ENCODE measurements around the gene DOCK9. TPM values are rescaled to one million over a fixed set of nuclear protein-coding genes. Genes with fewer than 3 reads are reported as not detected.

The DOCK9 gene
- total RNA-seq, 6 donors from 2014 or later, result 155 to 284 (median 170) TPM

- Histone ChIP-seq H3K9me3 (no peaks in the 10 kb centered on the region), H3K27ac (peak overlapping the region; percentile 14 to 89 (median 44)), H3K4me3 (no peak overlapping the region), H3K4me1 (peaks cover 34 to 62% (median 42%) of the 10 kb centered on the region in 4 donors), H3K27me3 (no peaks in the 10 kb centered on the region), H3K36me3 (no peaks in the 10 kb centered on the region)
- WGBS, 2 donors, result 89 to 95% methylated on average over 6 to 7 of the region's 7 CpGs
- no peak for DNase-seq
- ATAC-seq (ENCODE audit: low FRiP score in 2 of 2), result no peak
- TF ChIP-seq, protein P1, sequence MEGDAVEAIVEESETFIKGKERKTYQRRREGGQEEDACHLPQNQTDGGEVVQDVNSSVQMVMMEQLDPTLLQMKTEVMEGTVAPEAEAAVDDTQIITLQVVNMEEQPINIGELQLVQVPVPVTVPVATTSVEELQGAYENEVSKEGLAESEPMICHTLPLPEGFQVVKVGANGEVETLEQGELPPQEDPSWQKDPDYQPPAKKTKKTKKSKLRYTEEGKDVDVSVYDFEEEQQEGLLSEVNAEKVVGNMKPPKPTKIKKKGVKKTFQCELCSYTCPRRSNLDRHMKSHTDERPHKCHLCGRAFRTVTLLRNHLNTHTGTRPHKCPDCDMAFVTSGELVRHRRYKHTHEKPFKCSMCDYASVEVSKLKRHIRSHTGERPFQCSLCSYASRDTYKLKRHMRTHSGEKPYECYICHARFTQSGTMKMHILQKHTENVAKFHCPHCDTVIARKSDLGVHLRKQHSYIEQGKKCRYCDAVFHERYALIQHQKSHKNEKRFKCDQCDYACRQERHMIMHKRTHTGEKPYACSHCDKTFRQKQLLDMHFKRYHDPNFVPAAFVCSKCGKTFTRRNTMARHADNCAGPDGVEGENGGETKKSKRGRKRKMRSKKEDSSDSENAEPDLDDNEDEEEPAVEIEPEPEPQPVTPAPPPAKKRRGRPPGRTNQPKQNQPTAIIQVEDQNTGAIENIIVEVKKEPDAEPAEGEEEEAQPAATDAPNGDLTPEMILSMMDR (IDR thresholded peaks at IDR 0.05), result no peak
- no peak for TF ChIP-seq POLR2A (IDR thresholded peaks at IDR 0.05)
- no peak for TF ChIP-seq EP300 (IDR thresholded peaks at IDR 0.05)
- TF ChIP-seq POLR2AphosphoS5 (IDR thresholded peaks at IDR 0.05), result no peak
Measured at GRCh38 chr13:98961503-98962105, 16.3 kb downstream of the DOCK9 start.

DNA sequence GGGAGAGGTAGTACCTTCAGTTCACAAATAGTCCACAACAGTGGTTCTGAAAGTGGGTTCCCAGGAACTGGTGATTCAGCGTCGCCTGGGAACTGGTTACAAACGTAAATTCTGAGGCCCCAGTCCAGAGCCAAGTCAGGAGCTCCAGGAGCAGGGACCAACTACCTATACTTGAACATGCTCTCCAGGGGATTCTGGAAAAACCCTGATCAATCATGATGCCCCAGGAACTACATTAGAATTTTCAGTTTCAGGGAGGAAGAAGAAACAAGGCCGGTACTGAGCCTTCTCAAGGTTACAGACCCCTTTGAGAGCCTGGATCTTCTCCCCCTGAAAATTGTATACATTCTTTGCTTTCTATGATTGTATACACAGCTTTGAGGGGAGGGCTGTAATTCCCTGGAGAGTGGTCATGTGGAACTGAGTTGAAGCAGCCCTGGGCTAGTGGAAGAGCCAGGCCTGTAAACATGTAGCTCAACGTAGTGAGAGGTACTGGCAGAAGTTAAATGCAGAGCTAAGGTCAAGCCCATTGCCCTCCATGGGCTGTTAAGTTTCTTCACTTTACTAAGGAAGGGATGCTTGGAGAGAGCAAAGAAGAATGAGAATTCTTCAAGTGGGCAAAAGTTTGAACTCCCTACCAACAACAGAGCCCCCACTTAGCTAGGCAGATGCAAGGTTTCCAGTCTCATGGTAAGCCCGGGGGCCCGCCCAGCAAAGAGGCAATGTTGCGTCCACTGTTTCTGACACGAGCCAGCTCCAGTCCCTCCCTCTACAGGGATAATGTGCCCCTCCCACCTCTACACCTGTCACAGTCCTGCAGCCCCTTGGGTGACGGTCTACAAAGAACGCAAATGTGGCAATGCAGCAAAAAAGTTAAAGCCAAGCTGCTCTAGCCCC, 17.0 kb downstream of the DOCK9 start:
- no peaks in the 10 kb centered on the region for H3K27me3 ChIP-seq
- peak overlapping the region; percentile 14 to 89 (median 44) for H3K27ac ChIP-seq
- TF ChIP-seq, protein P1 (IDR thresholded peaks at IDR 0.05), result no peak
- TF ChIP-seq POLR2A (IDR thresholded peaks at IDR 0.05), result no peak
- no peak for TF ChIP-seq EP300 (IDR thresholded peaks at IDR 0.05)
- no peaks in the 10 kb centered on the region for H3K36me3 ChIP-seq
- 78 to 89% methylated on average over 11 of the region's 11 CpGs for WGBS, 2 donors
- no peak overlapping the region for H3K4me3 ChIP-seq
- no peaks in the 10 kb centered on the region for H3K9me3 ChIP-seq
- ATAC-seq (ENCODE audit: low FRiP score in 2 of 2) (no peak), DNase-seq (no peak)
- peaks cover 34 to 58% (median 41%) of the 10 kb centered on the region in 4 donors for H3K4me1 ChIP-seq

DNA sequence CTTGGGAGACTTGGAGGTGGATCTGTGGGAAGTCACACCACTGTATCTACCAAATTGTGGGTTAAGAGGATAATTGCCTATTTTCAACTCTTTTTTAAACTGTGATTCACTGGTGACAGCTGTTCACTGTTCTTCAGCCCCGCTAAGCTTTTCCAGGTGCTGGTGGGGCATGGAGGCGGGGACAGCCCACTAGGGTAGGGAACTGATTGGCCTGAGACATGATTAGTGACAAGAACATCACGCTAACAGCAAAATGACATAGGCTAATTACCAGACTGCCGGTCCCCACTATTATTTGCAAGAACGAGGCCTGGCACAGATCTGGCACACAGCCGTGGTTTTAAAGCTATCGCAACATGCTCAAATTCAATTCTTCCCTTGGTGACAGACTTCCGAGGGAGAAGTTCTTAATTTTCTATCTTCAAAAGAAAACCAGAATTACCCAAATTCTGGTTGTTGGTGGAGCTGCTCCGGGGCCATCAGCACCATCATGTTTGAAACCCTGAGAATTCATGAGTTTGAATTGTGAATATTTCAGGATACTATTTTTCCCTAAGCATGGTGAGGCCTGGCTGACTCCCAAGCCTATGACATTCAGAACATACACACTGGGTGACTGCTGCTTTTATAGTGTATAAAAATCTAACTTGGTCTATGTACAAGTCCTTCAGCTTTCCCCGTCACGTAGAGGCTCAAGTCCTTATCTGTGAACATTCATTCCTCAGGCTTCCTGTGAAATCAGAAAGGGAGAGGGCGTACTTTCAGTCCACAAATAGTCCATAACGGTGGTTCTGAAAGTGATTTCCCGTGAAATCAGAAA, 17.9 kb downstream of the DOCK9 start:
- ATAC-seq (ENCODE audit: low FRiP score in 2 of 2) (no peak), DNase-seq (no peak)
- peak overlapping the region; percentile 26 to 89 (median 48) for H3K27ac ChIP-seq
- peaks cover 0 to 3% (median 0%) of the 10 kb centered on the region in 4 donors for H3K36me3 ChIP-seq
- TF ChIP-seq, protein P1 (IDR thresholded peaks at IDR 0.05), result no peak
- TF ChIP-seq EP300 (IDR thresholded peaks at IDR 0.05) (peak in 1 of 4 donors; percentile 17), POLR2AphosphoS5 (IDR thresholded peaks at IDR 0.05) (peak in 1 of 2 donors; percentile 56), POLR2A (IDR thresholded peaks at IDR 0.05) (no peak)
- peaks cover 29 to 54% (median 33%) of the 10 kb centered on the region in 4 donors for H3K4me1 ChIP-seq
- H3K4me3 ChIP-seq, result no peak overlapping the region
- H3K9me3 ChIP-seq, result no peaks in the 10 kb centered on the region
- no peaks in the 10 kb centered on the region for H3K27me3 ChIP-seq
- 72 to 82% methylated on average over 14 of the region's 14 CpGs for whole genome bisulfite sequencing, 2 donors

GRCh38 chr13:98959291-98959690, 18.6 kb downstream of the DOCK9 start:
- DNase-seq (no peak), ATAC-seq (ENCODE audit: low FRiP score in 2 of 2) (no peak)
- Histone ChIP-seq H3K36me3 (peaks cover 0 to 7% (median under 1%) of the 10 kb centered on the region in 4 donors), H3K27me3 (no peaks in the 10 kb centered on the region), H3K27ac (peak overlapping the region; percentile 26 to 89 (median 48)), H3K4me1 (peaks cover 25 to 49% (median 27%) of the 10 kb centered on the region in 4 donors), H3K4me3 (no peak overlapping the region), H3K9me3 (no peaks in the 10 kb centered on the region)
- WGBS, 2 donors, result 59 to 87% methylated on average over 2 of the region's 2 CpGs
- no peak for TF ChIP-seq POLR2AphosphoS5 (IDR thresholded peaks at IDR 0.05)
- TF ChIP-seq EP300 (IDR thresholded peaks at IDR 0.05), result no peak
- TF ChIP-seq POLR2A (IDR thresholded peaks at IDR 0.05), result no peak
- TF ChIP-seq, protein P1 (IDR thresholded peaks at IDR 0.05), result no peak

Data from upper lobe of left lung (tissue), 6 donors.